Progenitor cell of endocrine pancreas (in vitro differentiated cells): ENCODE results near the gene KAT6B. TPM values are rescaled to one million over a fixed set of nuclear protein-coding genes. Genes with fewer than 3 reads are reported as not detected.
A peak's percentile ranks its signal among the peaks of the same experiment; 100 is the strongest.

Source experiments
- DNase-seq: peaks from one replicate; pipeline ENCODE4 v3.0.0; 2021; ENCODE audit warnings: low spot score; ENCODE audit not compliant: unreplicated experiment
- H3K27ac Mint-ChIP-seq: 2 replicates; pipeline ENCODE4 v1.8.0; 2021; ENCODE audit warnings: mild to moderate bottlenecking, moderate library complexity, mixed read lengths
- H3K27me3 Mint-ChIP-seq: 2 replicates; pipeline ENCODE4 v1.8.0; 2021; ENCODE audit warnings: mixed read lengths
- H3K36me3 Mint-ChIP-seq: 2 replicates; pipeline ENCODE4 v1.8.0; 2022; ENCODE audit warnings: mixed read lengths; ENCODE audit not compliant: insufficient read depth
- H3K4me1 Mint-ChIP-seq: 2 replicates; pipeline ENCODE4 v1.8.0; 2021; ENCODE audit warnings: low read depth, mixed read lengths
- H3K4me3 Mint-ChIP-seq: 2 replicates; pipeline ENCODE4 v1.8.0; 2021; ENCODE audit warnings: low read depth, mild to moderate bottlenecking, moderate library complexity, mixed read lengths
- H3K9me3 Mint-ChIP-seq: 2 replicates; pipeline ENCODE4 v1.8.0; 2021; ENCODE audit warnings: low read depth, mixed read lengths
- total RNA-seq: library from RNA; stranded (reverse); gene quantifications from 2 replicates; pipeline ENCODE4 v1.2.1, GENCODE V29; 2021
- TF ChIP-seq, protein P1 (sequence below): fragments of 200-600 bp; sonication (generic); IDR thresholded peaks from one replicate; pipeline ENCODE4 v1.5.0; 2021; ENCODE audit warnings: antibody characterized with exemption, mild to moderate bottlenecking; ENCODE audit not compliant: unreplicated experiment

Gene KAT6B
- total RNA-seq, 1 donor from 2014 or later = 75.4 TPM

DNA sequence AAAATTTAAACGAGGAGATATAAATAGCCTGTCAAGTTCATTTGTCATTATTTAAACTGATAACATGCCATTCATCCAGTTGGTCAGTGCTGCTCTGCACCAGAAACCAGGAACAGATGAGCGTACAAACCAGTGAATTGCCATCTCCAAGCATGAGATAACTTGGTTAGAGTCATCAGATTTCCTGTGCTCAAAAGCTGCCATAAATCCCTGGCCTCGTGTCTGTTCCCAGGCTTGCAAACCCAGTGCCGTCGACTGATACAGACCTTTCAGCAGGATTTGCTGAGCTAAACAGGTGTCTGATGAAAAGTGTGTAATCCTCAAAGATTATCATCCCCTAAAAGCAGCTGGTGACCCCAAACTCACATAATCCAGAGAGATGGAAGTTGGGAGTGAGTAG lies 189.0 kb downstream of the KAT6B start:
- TF ChIP-seq, protein P1, sequence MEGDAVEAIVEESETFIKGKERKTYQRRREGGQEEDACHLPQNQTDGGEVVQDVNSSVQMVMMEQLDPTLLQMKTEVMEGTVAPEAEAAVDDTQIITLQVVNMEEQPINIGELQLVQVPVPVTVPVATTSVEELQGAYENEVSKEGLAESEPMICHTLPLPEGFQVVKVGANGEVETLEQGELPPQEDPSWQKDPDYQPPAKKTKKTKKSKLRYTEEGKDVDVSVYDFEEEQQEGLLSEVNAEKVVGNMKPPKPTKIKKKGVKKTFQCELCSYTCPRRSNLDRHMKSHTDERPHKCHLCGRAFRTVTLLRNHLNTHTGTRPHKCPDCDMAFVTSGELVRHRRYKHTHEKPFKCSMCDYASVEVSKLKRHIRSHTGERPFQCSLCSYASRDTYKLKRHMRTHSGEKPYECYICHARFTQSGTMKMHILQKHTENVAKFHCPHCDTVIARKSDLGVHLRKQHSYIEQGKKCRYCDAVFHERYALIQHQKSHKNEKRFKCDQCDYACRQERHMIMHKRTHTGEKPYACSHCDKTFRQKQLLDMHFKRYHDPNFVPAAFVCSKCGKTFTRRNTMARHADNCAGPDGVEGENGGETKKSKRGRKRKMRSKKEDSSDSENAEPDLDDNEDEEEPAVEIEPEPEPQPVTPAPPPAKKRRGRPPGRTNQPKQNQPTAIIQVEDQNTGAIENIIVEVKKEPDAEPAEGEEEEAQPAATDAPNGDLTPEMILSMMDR = no peak
- Mint-ChIP-seq H3K9me3 (no peaks in the 10 kb centered on the region), H3K27ac (no peak overlapping the region), H3K36me3 (peaks cover 5% of the 10 kb centered on the region), H3K4me1 (peaks cover 32% of the 10 kb centered on the region), H3K27me3 (no peaks in the 10 kb centered on the region), H3K4me3 (no peak overlapping the region)
- no peak for DNase-seq

DNA sequence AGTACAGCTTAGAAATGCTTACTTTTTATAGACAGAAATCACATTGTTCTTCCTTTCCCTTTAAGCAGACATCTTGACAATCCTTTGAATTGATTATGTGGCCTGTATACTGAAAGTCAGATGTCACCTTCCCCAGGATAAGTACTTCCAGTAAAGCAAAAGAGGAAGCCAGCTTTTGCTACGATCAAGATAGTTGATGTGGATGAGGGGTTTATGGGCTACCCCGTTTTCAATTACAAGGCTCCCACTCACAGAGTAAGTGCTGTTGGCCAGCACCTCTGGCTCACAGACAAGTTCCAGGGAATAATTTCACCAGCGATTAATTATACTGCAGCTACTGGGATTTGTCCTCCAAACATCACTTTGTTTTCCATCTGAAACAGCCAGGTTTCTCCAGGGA lies 189.9 kb downstream of the KAT6B start:
- peaks cover 5% of the 10 kb centered on the region for H3K36me3 Mint-ChIP-seq
- H3K4me3 Mint-ChIP-seq = no peak overlapping the region
- no peak overlapping the region for H3K27ac Mint-ChIP-seq
- peaks cover 41% of the 10 kb centered on the region for H3K4me1 Mint-ChIP-seq
- H3K27me3 Mint-ChIP-seq = no peaks in the 10 kb centered on the region
- no peaks in the 10 kb centered on the region for H3K9me3 Mint-ChIP-seq
- DNase-seq = no peak
- TF ChIP-seq, protein P1 = no peak

DNA sequence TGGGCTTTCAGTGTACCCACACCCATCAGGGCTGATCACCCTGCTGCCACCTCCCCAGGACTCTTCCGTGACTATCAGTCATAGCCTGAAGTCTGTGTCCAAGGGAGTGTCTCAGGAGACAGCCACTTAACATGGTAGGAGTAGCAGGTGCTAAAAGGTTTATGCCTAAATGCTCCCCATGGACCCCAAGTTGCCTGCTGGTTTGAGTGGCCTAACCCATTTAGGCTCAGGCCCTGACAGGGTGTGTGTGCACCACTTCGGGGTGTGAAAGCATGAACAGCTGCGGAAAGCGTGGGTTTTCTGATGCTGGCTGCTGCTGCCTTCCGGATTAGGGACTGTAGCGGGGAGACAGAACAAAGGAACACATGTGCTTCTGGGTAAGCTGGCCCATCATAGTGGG lies 191.9 kb downstream of the KAT6B start:
- Mint-ChIP-seq H3K4me3 (no peak overlapping the region), H3K4me1 (peaks cover 58% of the 10 kb centered on the region), H3K27ac (peak overlapping the region; percentile 53), H3K27me3 (no peaks in the 10 kb centered on the region), H3K9me3 (no peaks in the 10 kb centered on the region), H3K36me3 (peaks cover 6% of the 10 kb centered on the region)
- TF ChIP-seq, protein P1 = no peak
- DNase-seq = no peak

DNA sequence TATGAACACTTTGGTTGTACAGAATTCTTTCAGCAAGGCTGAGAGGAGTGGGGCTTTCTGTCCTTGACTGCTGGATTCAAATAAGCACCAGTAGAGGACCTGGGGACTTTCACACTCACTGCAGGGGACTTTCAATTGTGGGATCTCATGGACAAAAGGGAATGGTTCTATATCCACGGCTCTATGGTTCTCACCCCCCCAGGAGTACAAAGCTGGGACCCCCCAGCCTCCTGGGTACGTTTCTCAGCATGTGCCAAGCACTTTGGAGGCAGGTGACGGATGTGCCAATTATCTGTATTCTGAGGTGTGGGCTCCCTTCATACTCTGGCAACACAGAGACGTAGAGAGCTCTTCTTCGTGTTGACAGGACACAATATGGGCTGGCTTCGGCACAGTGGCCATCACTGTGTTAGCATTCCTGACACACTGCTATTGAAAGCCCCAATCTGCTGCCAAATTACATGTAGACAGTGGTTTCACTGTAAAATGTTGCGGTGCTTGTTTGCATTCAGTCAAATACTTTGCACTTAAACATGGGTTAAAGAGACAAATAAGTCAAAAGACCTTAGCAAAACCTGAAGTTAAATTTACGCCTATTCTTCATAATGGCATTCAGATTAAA lies 192.4 kb downstream of the KAT6B start:
- peaks cover 6% of the 10 kb centered on the region for H3K36me3 Mint-ChIP-seq
- no peaks in the 10 kb centered on the region for H3K27me3 Mint-ChIP-seq
- no peaks in the 10 kb centered on the region for H3K9me3 Mint-ChIP-seq
- DNase-seq = no peak
- H3K27ac Mint-ChIP-seq = peak overlapping the region; percentile 53
- H3K4me1 Mint-ChIP-seq = peaks cover 58% of the 10 kb centered on the region
- TF ChIP-seq, protein P1 = no peak
- no peak overlapping the region for H3K4me3 Mint-ChIP-seq

DNA sequence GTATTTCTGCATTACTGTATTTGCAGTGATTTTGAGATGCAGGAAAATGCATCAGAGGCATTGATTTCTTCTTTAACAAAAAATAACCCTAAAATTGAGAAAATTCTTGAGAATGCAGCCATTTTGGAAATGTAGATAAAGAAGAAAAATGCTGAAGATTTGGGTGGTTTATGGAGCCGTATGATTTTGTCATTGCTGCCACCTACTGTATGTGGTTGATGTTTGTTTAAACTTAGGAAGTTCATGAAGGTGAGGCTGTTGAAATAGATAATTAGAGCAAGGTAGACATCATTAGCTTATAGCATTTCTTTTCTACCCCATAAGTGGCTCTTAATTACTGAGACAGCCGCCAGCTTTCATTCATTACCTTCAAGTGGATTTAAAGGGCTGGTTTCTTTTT lies 193.0 kb downstream of the KAT6B start:
- H3K4me3 Mint-ChIP-seq = no peak overlapping the region
- H3K36me3 Mint-ChIP-seq = peaks cover 6% of the 10 kb centered on the region
- no peaks in the 10 kb centered on the region for H3K27me3 Mint-ChIP-seq
- TF ChIP-seq, protein P1 = no peak
- peak overlapping the region; percentile 16 for H3K27ac Mint-ChIP-seq
- no peaks in the 10 kb centered on the region for H3K9me3 Mint-ChIP-seq
- no peak for DNase-seq
- peaks cover 58% of the 10 kb centered on the region for H3K4me1 Mint-ChIP-seq
